ENCODE results near the gene KIAA1328.

Gene KIAA1328

DNA sequence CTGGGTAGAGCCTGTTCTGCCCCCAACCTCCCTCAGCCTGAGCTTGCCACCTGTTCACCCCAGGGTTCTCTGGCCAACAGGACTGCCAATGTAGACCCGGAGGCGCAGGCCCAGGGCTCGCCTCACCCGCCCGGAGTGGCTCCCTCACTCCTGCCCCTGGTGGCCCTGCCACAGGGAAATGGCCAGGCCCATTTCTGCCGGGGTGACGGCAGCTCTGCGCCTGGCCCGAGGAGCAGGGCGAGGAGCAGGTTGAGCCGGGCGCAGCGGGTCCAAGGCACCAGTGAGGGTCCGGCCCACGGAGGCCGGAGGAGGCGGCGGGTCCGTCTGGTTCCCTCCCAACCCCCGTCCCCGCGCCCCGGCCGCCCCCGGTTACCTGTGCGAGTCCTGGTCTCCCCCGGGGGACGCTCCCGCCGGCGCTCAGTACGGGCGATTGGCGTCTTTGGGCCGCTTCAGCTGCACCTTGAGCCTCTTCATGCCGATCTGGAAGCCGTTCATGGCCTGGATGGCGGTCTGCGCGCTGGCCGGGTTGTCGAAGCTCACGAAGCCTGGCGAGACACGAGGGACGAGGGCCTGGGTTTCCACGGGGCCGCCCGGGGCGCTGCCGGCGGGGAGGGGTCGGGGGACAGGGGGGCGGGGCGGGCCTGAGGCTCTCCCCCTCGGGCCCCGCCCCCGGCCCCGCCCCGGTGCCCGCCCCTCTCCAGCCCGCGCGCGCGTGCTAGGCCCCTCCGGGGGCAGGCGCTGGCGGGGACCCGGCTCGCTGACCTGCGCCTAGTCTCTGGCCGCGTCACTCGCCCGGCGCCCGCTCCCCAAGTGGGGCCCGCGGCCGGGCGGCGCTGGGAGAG, 424.7 kb downstream of the KIAA1328 start:
- DNase-seq (ENCODE audit: low read depth), result no peak

DNA sequence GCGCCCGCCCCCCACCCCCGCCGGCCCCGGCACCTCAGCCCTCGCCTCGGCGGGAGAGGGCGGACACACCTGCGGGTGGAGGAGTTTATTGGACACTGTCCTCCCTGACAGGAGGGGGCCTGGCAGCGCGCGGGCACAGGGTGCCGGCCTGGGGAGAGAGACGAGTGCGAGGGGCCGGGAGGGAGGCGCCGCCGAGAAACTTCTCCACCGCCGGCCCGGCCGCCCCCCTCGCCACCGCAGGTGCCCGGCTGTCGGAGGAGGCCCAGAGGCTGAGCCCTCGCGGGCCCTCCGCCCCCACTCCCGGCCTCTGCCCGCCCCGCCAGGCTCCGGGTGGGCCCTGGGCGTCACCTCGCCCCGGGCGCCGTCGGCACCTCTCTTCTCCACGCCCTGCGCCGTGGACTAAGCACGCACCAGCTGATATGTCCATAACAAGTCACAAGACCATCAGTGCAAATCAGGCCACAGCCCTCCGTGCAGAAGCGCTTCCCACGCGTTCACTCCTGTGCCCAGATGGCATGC, 425.4 kb downstream of the KIAA1328 start:
- DNase-seq (ENCODE audit: low read depth), result no peak

DNA sequence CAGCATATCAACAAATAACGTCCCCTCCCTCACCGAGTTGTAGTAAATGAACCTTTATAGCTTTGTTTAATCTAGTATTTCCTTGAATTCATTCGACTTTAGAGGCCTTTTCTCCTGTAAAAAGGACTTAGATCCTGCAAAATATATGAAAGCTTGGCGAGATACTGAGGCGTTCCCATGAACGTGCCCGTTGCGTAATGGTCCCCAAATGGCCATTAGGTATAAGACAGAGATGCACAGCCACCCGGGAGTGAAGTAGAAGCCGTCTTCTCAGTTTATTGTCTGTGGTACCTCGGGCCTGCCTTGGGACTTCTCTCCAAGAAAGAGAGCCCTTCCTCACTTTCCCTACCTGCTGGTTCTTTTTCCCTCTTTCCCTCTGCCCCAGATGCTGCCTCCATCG, 426.0 kb downstream of the KIAA1328 start:
- no peak for DNase-seq (ENCODE audit: low read depth)

DNA sequence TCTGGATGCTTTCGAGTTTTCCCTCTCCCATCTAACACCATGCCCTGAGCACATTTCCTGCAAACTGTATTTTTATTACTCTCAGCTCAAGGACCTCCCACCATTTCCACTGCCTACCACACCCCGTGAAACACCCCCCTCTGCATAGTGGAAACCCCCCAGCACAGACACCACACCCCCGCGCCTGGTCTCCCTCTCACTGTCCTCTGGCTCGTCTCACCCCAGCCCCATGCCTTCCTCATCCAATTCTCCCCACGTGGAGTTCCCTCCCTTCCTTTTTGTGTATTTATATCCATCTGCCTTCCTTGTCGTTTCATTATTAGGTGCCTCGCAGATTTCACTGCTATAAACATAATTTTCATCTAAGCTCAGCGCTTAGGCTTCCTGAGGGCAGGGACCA, 429.2 kb downstream of the KIAA1328 start:
- no peak for DNase-seq (ENCODE audit: low read depth)

DNA sequence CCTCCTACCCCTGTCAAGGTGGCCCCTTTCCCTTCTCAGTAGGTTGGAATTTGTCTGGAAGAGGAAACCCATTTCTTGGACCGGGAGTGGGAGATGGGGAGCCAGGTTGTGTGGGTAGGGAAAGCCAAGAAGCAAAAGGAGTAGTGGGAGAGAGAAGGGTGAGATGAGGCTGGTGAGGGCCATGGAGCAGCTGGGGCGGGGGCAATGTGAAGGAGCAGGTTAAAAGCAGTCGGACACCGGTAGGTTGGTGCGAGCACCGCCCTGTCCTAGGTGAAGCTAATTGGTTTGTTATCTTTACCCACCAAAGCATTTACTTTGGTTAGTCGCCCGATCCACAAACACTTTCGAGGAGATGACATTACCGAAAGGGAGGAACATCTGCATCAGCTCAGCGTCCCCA, 429.9 kb downstream of the KIAA1328 start:
- DNase-seq (ENCODE audit: low read depth), result no peak

DNA sequence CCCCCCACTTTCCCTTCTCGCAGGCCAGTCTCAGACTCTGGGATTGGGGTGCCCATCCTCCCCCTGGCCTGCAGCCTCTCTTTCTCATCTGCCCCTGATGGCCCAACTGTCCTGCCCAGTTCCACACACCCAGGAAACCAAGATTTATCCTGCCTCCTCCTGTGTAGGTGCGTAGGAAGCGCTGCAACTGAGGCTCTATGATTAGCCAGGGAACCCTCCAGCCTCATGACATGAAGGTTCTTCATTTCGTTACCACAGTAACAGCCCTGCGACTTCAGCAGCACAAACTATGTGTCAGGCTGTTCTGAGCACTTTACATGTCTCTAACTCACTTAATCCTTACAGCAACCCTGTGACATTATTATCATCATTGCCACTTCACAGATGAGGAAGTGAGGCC, 430.8 kb downstream of the KIAA1328 start:
- no peak for DNase-seq (ENCODE audit: low read depth)

DNA sequence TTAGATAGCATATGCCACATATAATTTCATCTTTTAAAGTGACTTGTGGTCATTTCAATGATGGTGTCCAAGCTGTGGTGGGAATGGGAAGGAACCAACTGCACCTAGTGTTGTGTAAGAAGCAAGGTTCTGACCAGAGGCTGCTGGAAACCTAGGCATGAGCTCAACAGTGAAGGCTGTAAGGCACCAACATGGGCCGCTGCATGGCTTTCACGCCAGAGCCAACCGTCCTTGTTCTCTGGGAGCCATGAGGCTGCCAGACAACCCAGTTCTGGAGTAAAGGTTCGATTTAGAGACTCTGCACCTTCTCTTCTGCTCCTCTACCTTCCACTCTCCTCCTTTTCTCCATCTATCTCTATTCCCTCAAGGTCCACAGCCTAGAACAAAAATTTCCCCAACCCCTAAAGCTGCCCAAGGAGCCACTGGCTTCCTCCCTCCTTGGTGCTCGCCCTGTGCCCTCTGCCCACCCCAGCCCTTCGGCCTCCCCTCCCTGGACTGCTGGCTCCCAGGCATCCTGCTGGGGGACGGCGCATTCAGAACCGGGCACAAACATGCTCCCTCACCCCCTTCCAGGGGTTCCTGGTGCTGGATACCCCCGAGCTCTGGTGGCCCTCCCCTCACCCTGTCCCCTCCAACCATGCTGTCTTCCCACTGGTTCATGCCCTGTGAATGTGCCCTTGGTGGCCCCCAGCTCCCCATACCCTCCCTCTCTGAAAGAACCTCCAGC, 431.6 kb downstream of the KIAA1328 start:
- no peak for DNase-seq (ENCODE audit: low read depth)

DNA sequence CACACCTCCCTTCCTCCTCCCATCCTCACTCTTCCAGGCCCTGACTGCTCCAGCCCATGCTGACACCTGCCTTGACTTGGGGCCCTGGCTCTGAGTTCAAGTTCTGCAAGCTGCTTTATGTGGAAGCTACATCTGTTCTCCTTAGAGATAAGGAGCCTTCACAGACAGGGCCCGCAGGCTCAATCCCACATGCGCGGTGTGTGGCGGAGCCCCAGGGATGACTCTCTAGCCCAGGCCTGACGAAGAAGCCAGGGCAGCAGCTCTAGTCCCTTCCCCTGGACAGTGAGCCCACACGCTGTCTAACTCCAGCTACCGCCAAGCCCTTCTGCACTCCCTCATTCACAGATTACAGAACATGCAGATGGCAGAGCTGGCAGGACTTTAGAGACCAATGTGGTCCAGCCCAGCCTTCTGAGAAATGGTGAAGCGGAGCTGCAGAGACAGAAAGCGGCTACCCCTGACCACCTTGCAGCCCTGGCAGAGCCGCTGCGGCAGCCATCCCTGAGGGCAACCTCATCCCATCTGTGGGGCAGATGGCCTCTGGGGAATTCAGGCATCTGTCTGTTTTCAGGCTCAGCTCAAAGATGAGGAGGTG, 432.4 kb downstream of the KIAA1328 start:
- DNase-seq (ENCODE audit: low read depth), result no peak

DNA sequence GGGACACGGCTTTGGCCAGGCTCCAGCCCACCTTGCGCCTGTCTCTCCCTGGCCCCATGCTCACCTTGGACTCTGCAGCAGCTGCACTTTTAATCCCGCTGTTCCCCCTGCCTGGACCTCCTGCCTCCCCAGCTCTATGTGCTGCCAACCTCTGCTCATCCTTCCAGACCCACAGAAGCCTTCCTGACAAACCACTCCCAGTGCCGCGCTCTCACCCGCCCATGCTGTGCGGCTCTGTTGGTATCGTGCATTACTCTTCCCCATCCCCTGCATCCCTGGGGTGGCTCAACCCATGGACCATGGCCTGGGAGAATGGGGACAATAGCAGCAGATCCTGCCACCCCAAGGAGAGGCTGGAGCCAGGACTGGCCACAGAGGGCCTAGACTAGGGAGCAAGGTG, 433.1 kb downstream of the KIAA1328 start:
- DNase-seq (ENCODE audit: low read depth), result no peak

DNA sequence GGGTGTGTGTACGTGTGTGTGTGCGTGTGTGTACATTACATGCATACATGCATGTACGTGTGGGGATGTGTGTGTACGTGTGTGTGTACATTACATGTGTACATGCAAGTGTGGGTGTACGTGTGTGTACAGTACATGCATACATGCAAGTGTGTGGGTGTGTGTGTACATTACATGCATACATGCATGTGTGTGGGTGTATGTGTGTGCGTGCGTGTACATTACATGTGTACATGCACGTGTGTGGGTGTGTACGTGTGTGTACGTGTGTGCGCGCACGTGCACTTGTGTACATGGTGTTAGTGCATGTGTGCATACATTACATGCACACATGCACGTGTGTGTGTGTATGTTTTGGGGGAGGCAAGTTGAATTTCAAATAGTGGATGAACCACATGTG, 436.0 kb downstream of the KIAA1328 start:
- no peak for DNase-seq (ENCODE audit: low read depth)

DNA sequence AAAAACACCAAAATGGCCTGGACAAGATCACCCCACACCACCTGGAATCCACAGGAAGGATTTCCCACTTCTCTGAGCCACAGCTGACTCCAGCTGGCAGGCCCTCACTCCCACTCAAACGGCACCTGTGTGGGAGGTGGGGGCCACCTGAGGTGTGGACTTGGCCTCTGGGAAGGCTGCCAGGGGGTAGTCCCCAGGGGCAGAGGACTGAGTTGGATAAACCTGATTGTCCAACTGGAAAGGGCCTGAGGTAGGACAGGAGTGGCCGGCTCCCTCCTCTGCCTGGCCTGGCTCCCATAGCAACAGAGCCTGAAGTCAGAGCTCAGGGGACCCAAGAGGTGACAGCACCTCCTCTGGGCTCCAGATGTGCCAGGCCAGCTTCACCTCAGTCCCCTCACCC, 436.5 kb downstream of the KIAA1328 start:
- DNase-seq (ENCODE audit: low read depth), result no peak

DNA sequence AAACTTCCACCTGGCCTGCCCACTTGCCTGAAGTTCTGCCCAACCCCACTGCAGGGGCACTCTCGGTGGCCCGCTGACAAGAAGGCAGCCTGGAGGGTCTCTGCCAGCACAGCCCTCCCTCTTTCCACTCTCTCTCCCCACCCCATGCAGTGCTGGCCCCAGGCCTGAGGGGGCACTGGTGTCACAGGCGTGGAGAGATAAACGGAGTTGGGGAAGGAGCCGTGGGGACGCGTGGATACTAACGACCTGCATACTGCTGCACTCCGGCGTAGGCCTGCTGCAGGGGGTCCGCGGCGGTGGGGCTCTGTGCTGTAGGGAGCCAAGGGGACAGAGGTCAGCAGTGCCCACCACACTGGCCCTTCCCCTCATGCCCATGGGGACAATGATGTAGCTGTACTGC, 437.4 kb downstream of the KIAA1328 start:
- DNase-seq (ENCODE audit: low read depth), result no peak

DNA sequence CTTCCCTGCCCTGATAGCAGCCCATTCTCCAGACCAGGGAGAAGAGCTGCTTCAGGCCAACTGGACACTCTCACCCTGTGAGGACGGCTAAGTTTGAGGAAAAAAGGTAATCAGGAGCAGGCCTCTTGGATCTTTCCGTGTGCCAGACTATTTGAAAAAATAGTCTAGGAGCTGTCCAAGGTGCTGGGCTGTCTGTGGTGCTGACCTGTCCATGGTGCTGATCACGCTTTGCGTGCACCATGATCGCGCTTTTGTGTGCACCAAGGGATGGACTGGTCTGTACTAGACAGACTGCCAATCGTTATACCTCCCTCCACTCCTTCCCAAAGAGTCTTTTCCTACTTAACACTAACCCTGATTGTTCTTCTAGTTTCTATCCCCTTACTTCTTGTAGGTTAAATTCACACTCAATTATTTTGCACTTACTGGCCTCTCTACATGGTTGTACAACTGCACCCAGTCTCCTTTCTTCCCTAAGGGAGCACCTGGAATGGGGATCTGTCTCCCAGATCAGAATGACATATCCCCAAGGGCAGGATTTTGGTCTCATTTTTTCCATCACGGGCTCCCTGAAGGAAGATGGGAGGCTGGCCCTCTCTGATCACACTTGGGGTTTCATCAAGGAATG, 441.2 kb downstream of the KIAA1328 start:
- no peak for DNase-seq (ENCODE audit: low read depth)

DNA sequence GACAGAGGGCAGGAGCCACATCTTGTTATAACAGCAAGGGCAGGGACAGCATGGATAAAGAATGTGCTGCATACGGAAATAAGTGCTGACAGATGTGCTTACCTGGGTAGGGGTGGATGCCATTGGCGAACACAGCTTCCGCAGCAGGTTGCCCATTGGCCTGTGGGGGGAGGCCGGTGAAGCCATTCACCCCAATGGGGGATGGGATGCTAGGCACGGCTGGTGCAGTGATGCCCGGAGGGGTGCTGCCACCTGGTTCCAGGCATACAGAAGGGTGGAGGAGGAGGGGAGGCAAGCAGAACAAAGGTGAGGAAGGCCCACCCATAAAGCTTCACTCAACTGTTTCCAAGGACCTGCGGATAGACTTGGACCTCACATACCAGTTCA, 441.7 kb downstream of the KIAA1328 start:
- no peak for DNase-seq (ENCODE audit: low read depth)

DNA sequence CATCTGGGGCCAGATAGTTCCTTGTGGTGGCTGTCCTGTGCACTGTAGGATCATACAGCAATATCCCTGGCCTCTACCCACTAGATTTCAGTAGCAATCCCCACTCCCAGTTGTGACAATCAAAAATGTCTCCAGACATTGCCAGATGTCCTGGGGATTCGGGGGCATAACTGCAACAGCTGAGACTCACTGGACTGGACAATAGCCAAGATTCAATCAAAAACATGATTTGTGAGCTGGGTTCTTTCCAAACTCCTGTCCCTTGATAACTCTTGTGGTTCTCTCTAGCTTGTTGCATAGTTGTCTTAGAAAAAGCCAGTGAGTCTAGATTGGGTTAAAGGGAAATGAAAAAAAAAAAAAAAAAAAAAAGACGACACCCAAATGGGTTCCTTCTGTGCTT, 443.3 kb downstream of the KIAA1328 start:
- no peak for DNase-seq (ENCODE audit: low read depth)

DNA sequence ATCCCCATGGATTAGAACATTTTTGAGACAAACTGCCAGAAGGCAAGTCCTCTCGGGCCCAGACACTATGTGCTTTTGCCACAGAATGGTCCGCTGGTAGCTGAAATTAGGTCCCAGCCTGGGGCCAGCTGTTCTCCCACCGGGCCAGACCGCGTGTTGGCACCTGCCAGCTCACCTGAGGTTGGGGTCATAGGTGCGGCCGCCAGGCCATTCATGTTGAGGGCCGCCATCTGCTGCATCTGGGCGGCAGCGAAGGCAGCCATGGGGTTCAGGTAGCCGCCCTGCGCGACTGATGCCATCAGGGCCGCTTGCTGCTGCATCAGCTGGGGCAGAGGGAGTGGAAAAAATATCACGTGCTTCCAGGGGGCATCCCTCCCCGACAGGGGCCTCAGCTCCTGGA, 443.9 kb downstream of the KIAA1328 start:
- DNase-seq (ENCODE audit: low read depth), result no peak

DNA sequence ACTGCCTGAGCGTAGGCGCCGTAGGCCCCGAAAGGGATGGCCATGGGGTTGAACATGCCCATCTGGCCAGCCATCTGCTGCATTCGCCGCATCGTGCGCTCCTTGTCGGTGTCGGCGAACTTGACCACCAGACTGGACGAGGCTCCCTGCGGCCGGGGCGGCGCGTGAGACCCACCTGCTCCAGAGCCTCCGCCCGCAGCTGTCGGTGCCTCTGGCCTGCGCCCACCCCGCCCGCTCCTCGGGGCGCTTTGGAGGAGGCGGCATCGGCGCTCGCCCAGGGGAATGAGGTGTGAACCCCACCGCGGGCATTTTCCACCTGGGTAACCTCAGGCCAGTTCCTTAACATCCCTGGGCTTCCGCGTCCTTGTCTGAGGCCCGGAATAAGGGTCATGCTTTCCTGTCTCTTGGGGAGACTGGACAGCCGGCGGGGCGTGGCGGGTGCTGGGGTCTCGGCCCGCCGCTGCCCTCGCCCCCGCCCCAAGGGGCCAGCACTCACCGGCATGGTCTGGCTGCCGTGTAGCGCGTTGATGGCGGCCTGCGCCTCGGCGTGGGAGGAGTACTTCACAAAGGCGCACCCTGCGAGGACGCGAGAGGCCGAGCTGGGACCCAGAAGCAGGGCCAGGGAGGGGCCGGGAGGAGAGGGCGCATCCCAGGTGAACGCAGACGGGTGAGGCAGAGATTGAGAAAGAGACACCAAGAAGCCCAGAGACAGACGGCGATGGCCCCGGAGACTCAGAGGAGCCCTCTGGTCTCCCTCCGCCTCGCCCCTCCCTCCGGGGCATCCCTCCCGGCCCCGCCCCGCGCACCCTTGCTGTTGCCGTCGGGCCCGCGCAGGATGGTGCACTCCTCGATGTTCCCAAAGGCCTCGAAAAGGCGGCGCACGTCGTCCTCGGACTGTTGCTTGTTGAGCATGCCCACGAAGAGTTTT, 445.6 kb downstream of the KIAA1328 start:
- no peak for DNase-seq (ENCODE audit: low read depth)

DNA sequence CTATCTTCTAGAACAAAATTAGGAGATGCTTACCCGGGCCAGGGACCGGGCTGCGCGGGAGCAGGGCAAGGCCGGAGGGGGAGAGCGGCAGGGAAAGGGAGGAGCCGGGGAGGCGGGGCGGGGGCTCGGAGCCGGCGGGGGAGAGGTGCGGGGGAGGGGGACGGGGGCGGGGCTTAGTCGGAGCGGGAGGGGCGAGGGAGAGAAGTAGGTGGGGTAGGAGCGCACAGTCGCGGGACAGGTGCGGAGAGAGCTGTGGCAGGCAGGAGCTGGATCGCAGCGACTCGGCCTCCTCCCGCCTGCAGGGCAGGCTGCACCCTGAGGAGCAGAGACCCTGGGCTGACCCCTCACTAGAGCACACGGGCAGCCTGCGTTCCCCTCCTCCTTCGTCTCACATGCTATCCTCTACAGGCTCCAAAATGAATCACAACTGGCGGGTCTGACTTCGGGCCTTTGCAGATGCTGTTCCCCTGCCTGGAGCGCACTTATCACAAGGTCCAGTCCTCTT, 446.4 kb downstream of the KIAA1328 start:
- DNase-seq (ENCODE audit: low read depth), result no peak

DNA sequence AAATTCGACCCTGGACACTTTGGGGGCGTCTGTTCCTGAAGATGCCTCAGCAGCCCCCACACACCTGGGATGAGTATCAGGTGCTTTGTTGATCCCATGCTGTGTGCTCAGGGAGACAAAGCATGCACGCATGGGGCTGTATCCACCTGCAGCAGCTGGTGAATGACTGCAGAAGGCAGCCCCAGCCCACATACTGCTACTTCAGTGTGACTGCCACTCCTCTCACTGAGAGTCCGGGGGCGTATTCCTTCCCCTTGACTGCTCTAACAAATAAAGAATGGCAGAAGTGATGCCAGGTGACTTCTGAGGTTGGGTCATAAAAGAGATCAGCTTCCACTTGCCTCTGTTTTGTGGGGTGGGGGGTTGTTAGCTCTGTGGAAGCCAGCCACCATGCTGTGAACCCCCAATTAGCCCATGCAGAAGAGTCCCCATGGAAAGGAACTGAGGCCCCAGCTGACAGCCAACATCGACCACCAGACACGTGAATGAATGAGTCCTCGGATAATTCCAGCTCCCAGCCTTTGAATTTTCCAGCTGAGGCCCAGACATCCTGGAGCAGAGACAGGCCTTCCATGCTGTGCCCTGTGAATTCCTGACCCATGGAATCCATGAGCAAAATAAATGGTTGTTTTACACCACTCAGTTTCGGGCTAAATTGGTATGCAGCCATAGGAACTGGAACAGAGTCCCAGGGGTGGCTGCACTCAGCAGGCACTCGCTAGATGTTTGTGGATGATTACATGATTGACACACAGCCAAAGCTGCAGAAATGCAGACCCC, 447.4 kb downstream of the KIAA1328 start:
- no peak for DNase-seq (ENCODE audit: low read depth)

DNA sequence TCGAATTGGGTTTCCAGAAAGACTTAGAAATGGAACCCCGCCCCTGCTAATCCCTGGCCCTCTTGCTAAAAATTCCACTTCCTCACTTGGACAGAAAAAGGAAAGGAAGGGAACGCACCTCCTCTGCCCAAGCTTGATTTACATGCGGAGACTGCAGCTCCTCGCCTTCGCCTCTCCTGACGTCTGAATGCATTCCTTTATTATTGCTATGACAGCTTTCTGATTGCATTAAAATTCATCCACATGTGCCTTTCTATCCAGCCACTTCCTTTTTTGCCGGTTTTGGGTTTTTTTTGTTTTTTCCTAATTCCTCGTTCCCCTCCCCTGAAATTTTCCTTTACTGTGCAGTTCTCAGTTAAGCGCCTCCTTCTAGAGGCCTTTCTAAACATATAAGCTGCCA, 448.9 kb downstream of the KIAA1328 start:
- DNase-seq (ENCODE audit: low read depth), result no peak
